H1 (cell line): ENCODE measurements around the gene ZC3H7B. TPM values are rescaled to one million over a fixed set of nuclear protein-coding genes. Genes with fewer than 3 reads are reported as not detected.

ENCODE experiments used
- CHD1 ChIP-seq: IDR thresholded peaks from 2 replicates; pipeline ENCODE4 v1.6.1; 2012; ENCODE audit warnings: low read depth, low read length, improper control_type of control experiment
- EP300 ChIP-seq, 2 experiments: IDR thresholded peaks; 1 replicate in 1 of 2; 2 replicates in 1 of 2; pipeline ENCODE4 v1.6.1; 2011 to 2012; ENCODE audit warnings: low read depth in 2 of 2, low read length in 2 of 2, mild to moderate bottlenecking in 2 of 2, borderline replicate concordance in 1 of 2, inconsistent platforms in 1 of 2, moderate library complexity in 1 of 2
- EZH2 ChIP-seq: fragments of 200-600 bp; sonication (generic); IDR thresholded peaks from 2 replicates; pipeline ENCODE4 v1.7.1; 2012; ENCODE audit warnings: low read depth, mild to moderate bottlenecking, moderate library complexity, low read length, inconsistent platforms; ENCODE audit not compliant: severe bottlenecking
- JUND ChIP-seq: IDR thresholded peaks from 2 replicates; pipeline ENCODE4 v1.6.1; 2011; ENCODE audit warnings: mild to moderate bottlenecking, improper control_type of control experiment, low read length
- KDM4A ChIP-seq: IDR thresholded peaks from one replicate; pipeline ENCODE4 v1.7.1; 2012; ENCODE audit warnings: low read depth, mild to moderate bottlenecking, moderate library complexity, low read length, inconsistent platforms; ENCODE audit not compliant: severe bottlenecking
- KDM5A ChIP-seq: fragments of 200-600 bp; IDR thresholded peaks from 2 replicates; pipeline ENCODE4 v1.7.1; 2012; ENCODE audit warnings: mild to moderate bottlenecking, low read length, inconsistent platforms, mixed read lengths
- NRF1 ChIP-seq: IDR thresholded peaks from 2 replicates; pipeline ENCODE4 v1.6.1; 2011; ENCODE audit warnings: mild to moderate bottlenecking, low read depth, low read length, improper control_type of control experiment
- PHF8 ChIP-seq: fragments of 200-600 bp; sonication (generic); conservative IDR thresholded peaks from 2 replicates; pipeline ENCODE4 v1.7.1; 2012; ENCODE audit warnings: low read depth, mild to moderate bottlenecking, inconsistent platforms, low read length, moderate library complexity
- POLR2A ChIP-seq, 2 experiments: IDR thresholded peaks; 1 replicate in 1 of 2; 2 replicates in 1 of 2; pipeline ENCODE4 v1.6.1; 2011; ENCODE audit warnings: low read depth in 2 of 2, low read length in 2 of 2, mild to moderate bottlenecking in 2 of 2; ENCODE audit errors: control extremely low read depth in 1 of 2
- POLR2AphosphoS5 ChIP-seq: IDR thresholded peaks from 2 replicates; pipeline ENCODE4 v1.6.1; 2011; ENCODE audit warnings: low read depth, low read length
- RBBP5 ChIP-seq: IDR thresholded peaks from 2 replicates; pipeline ENCODE4 v1.7.1; 2012; ENCODE audit warnings: low read depth, mild to moderate bottlenecking, inconsistent platforms, low read length, moderate library complexity, borderline replicate concordance
- SIRT6 ChIP-seq: IDR thresholded peaks from one replicate; pipeline ENCODE4 v1.7.1; 2012; ENCODE audit warnings: low read length, inconsistent platforms
- SIX5 ChIP-seq: IDR thresholded peaks from 2 replicates; pipeline ENCODE4 v1.6.1; 2011; ENCODE audit warnings: mild to moderate bottlenecking, low read depth, low read length
- TAF1 ChIP-seq: IDR thresholded peaks from 2 replicates; pipeline ENCODE4 v1.6.1; 2011; ENCODE audit warnings: mild to moderate bottlenecking, low read depth, low read length
- TBP ChIP-seq: IDR thresholded peaks from 2 replicates; pipeline ENCODE4 v1.6.1; 2011; ENCODE audit warnings: low read depth, low read length, improper control_type of control experiment
- TEAD4 ChIP-seq: IDR thresholded peaks from 2 replicates; pipeline ENCODE4 v1.6.1; 2012; ENCODE audit warnings: low read depth, low read length, inconsistent platforms, mixed read lengths
- USF2 ChIP-seq: IDR thresholded peaks from 2 replicates; pipeline ENCODE4 v1.6.1; 2011; ENCODE audit warnings: low read length, improper control_type of control experiment
- polyA plus RNA-seq, 7 experiments: library from polyadenylated mRNA; depleted of rRNA in 3 of 7; stranded (reverse) in 5 of 7; unstranded in 2 of 7; fragments of >200 nt in 5 of 7; fragments of 200-250 nt in 2 of 7; gene quantifications; 1 replicate in 5 of 7; 2 replicates in 1 of 7; 4 replicates in 1 of 7; pipeline versions ENCODE4 v1.2.1 to v1.2.3, GENCODE V29; 2011 to 2013; ENCODE audit warnings: missing spikeins in 2 of 7, mixed read lengths in 2 of 7
- total RNA-seq: library from RNA; stranded (reverse); fragmentation: NEBNext Ultra II Directional; extraction: Animal tissue kit (Norgen Biotek cat#: 25700); gene quantifications from 2 replicates; pipeline ENCODE4 v1.2.1, GENCODE V29; 2021
- TF ChIP-seq, protein P1 (sequence below): IDR thresholded peaks from 2 replicates; pipeline ENCODE4 v1.6.1; 2012; ENCODE audit warnings: inconsistent platforms

Gene ZC3H7B
- total and polyA plus RNA-seq, 2 of the 8 experiments (the other 6 are each of a cell fraction or from before 2014, with no cell fraction given), result 35.5 to 78.6 TPM

DNA sequence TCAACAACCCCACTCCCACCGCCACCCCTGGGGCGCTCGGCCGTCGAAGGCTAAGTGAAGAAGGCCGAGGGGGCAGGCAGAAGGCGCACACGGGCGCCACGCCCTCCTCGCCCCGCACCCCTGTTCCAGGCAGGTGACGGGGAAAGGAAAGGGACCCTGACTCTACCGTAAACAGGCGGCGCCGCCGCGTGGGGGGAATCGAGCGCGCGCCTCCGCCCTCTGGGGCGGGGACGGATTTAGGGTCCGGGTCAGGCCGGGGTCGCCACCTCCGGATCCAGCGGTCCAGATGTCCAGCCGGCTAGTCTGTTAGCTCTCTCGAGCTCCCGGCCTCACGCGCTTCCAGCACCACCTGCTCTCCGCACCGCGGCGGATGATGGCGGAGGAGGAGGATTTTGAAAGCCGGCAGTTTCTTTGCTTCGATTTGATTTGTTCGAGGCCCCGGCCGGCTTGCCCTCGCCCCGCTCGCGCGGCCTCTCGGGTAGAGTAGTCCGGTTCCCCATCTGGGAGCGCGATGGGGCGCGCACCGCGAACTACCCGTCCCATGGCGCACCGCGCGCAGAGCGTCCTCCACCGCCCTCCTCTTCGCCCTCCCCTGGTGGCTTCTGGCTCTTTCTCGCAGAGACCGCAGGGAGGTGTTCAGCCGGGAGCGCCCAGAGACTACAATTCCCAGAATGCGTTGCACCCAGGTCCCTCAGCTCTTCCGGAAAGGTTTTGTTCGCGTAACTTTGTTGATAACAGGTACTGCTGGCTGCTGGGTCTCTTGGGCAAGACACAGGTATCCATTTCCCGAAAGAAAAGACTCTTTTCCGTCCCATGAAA lies 15.3 kb upstream of the ZC3H7B start, which contains the start of gene RANGAP1 (continued):
- TF ChIP-seq EP300 (IDR thresholded peaks at IDR 0.05; ENCODE audit: borderline replicate concordance in 1 of 2, low read depth in 2 of 2, low read length in 2 of 2), result no peak
- TF ChIP-seq KDM5A, result 0 out of 2 replicates have a peak, but pooled peaks have one; percentile 47
- TF ChIP-seq TBP, result peak; percentile 66
- peak; percentile 87 for TF ChIP-seq PHF8
- TF ChIP-seq POLR2AphosphoS5, result peak; percentile 90
- no peak for TF ChIP-seq CHD1
- peak; percentile 85; the same call in 1 of the 2 replicates for TF ChIP-seq RBBP5
- TF ChIP-seq USF2, result no peak
- no peak for TF ChIP-seq SIRT6
- no peak for TF ChIP-seq EZH2
- 0 out of 2 replicates have a peak, but pooled peaks have one; percentile 24 for TF ChIP-seq TEAD4
- TF ChIP-seq JUND, result no peak
- 0 out of 2 replicates have a peak, but pooled peaks have one; percentile 1 for TF ChIP-seq NRF1
- TF ChIP-seq, protein P1, sequence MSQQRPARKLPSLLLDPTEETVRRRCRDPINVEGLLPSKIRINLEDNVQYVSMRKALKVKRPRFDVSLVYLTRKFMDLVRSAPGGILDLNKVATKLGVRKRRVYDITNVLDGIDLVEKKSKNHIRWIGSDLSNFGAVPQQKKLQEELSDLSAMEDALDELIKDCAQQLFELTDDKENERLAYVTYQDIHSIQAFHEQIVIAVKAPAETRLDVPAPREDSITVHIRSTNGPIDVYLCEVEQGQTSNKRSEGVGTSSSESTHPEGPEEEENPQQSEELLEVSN, result peak; percentile 81
- peak; percentile 57; the same call in 1 of the 2 replicates for TF ChIP-seq TAF1
- peak; percentile 81 for TF ChIP-seq KDM4A
- TF ChIP-seq SIX5, result peak; percentile 88
- TF ChIP-seq POLR2A (IDR thresholded peaks at IDR 0.05; ENCODE audit: control extremely low read depth in 1 of 2, low read depth in 2 of 2, low read length in 2 of 2), result peak; percentile 83 to 94
